HEK293 (cell line): ENCODE measurements around the gene JPH3.

ENCODE experiments used
- CTCF ChIA-PET: fragments of 350-600 bp; formaldehyde crosslinking; extraction: SDS; loops from one replicate; lab custom pipeline; 2021; ENCODE audit warnings: antibody characterized with exemption; lab: Yijun Ruan, JAX
- POLR2A ChIA-PET: fragments of 300-600 bp; formaldehyde crosslinking; extraction: SDS; loops from one replicate; lab custom pipeline; 2020; ENCODE audit warnings: antibody characterized with exemption, inconsistent platforms; lab: Yijun Ruan, JAX
- H3K27ac ChIP-seq: fragments of 200-500 bp; sonication (Bioruptor generic); 2 replicates; pipeline ENCODE4 v1.5.1; 2014; ENCODE audit warnings: low read depth, low read length, control low read depth, inconsistent platforms; ENCODE audit errors: extremely low read depth
- H3K36me3 ChIP-seq, 2 experiments: fragments of 200-500 bp in 1 of 2; sonication (Bioruptor generic) in 1 of 2; 1 replicate in 1 of 2; 2 replicates in 1 of 2; pipeline ENCODE4 v1.5.1; 2014 to 2017; ENCODE audit warnings: inconsistent platforms in 2 of 2, low read length in 2 of 2; ENCODE audit not compliant: control insufficient read depth in 2 of 2, insufficient read depth in 1 of 2
- H3K4me1 ChIP-seq: fragments of 200-500 bp; sonication (Bioruptor generic); 2 replicates; pipeline ENCODE4 v1.5.1; 2014; ENCODE audit warnings: mild to moderate bottlenecking, low read length, inconsistent platforms; ENCODE audit not compliant: control insufficient read depth, insufficient read depth
- H3K4me3 ChIP-seq: 2 replicates; pipeline ENCODE4 v1.5.1; 2011; ENCODE audit warnings: low read depth, mild to moderate bottlenecking, control low read depth, low read length, moderate library complexity
- H3K9me3 ChIP-seq: fragments of 200-500 bp; sonication (Bioruptor generic); 2 replicates; pipeline ENCODE4 v1.5.1; 2014; ENCODE audit warnings: low read depth, low read length, inconsistent platforms; ENCODE audit not compliant: control insufficient read depth, insufficient read depth
- ATF2 ChIP-seq: fragments of 450-650 bp; formaldehyde crosslinking; IDR thresholded peaks from 2 replicates; pipeline ENCODE4 v1.5.1; 2016; ENCODE audit warnings: missing biosample characterization, missing genetic modification characterization, low read depth
- HOXC10 ChIP-seq: sonication (generic); formaldehyde crosslinking; IDR thresholded peaks from 2 replicates; pipeline ENCODE4 v1.8.1; 2023; ENCODE audit warnings: mild to moderate bottlenecking, missing genetic modification reagents
- PRDM10 ChIP-seq: fragments of 450-650 bp; formaldehyde crosslinking; IDR thresholded peaks from 2 replicates; pipeline ENCODE4 v1.5.1; 2016; ENCODE audit warnings: missing biosample characterization, missing genetic modification characterization
- TSHZ1 ChIP-seq: fragments of 450-650 bp; formaldehyde crosslinking; IDR thresholded peaks from 2 replicates; pipeline ENCODE4 v1.5.1; 2016; ENCODE audit warnings: missing biosample characterization, missing genetic modification characterization, borderline replicate concordance
- YY2 ChIP-seq: fragments of 450-650 bp; formaldehyde crosslinking; IDR thresholded peaks from 2 replicates; pipeline ENCODE4 v1.5.1; 2016; ENCODE audit warnings: missing biosample characterization, missing genetic modification characterization
- ZFP69B ChIP-seq: fragments of 450-650 bp; formaldehyde crosslinking; IDR thresholded peaks from 2 replicates; pipeline ENCODE4 v1.5.1; 2016; ENCODE audit warnings: missing biosample characterization, missing genetic modification characterization
- ZNF121 ChIP-seq: fragments of 450-650 bp; formaldehyde crosslinking; IDR thresholded peaks from 2 replicates; pipeline ENCODE4 v1.5.1; 2016; ENCODE audit warnings: missing biosample characterization, missing genetic modification characterization
- ZNF37A ChIP-seq: fragments of 450-650 bp; IDR thresholded peaks from 2 replicates; pipeline ENCODE4 v1.5.1; 2018; ENCODE audit warnings: missing biosample characterization, missing genetic modification characterization
- ZNF544 ChIP-seq: fragments of 450-650 bp; formaldehyde crosslinking; IDR thresholded peaks from 2 replicates; pipeline ENCODE4 v1.5.0; 2017; ENCODE audit warnings: missing biosample characterization, missing genetic modification characterization
- ZNF548 ChIP-seq: fragments of 450-650 bp; formaldehyde crosslinking; IDR thresholded peaks from 2 replicates; pipeline ENCODE4 v1.5.1; 2016; ENCODE audit warnings: missing biosample characterization, missing genetic modification characterization
- ZNF549 ChIP-seq: fragments of 450-650 bp; IDR thresholded peaks from 2 replicates; pipeline ENCODE4 v1.5.1; 2018; ENCODE audit warnings: missing biosample characterization, missing genetic modification characterization, mild to moderate bottlenecking, inconsistent platforms, moderate library complexity
- ZNF571 ChIP-seq: fragments of 450-650 bp; formaldehyde crosslinking; IDR thresholded peaks from 2 replicates; pipeline ENCODE4 v1.5.0; 2017; ENCODE audit warnings: missing biosample characterization, missing genetic modification characterization
- ZNF629 ChIP-seq: fragments of 450-650 bp; formaldehyde crosslinking; IDR thresholded peaks from 2 replicates; pipeline ENCODE4 v1.5.1; 2017; ENCODE audit warnings: missing biosample characterization, missing genetic modification characterization
- ZNF654 ChIP-seq: fragments of 450-650 bp; formaldehyde crosslinking; IDR thresholded peaks from 2 replicates; pipeline ENCODE4 v1.5.1; 2016; ENCODE audit warnings: low read depth, missing biosample characterization, missing genetic modification characterization
- ZNF692 ChIP-seq: fragments of 450-650 bp; formaldehyde crosslinking; IDR thresholded peaks from 2 replicates; pipeline ENCODE4 v1.5.1; 2016; ENCODE audit warnings: missing biosample characterization, missing genetic modification characterization
- ZNF704 ChIP-seq: fragments of 450-650 bp; formaldehyde crosslinking; IDR thresholded peaks from 2 replicates; pipeline ENCODE4 v1.5.1; 2016; ENCODE audit warnings: missing biosample characterization, missing genetic modification characterization
- ZNF785 ChIP-seq: fragments of 450-650 bp; formaldehyde crosslinking; IDR thresholded peaks from 2 replicates; pipeline ENCODE4 v1.5.1; 2016; ENCODE audit warnings: missing biosample characterization, missing genetic modification characterization
- ZNF792 ChIP-seq: fragments of 450-650 bp; formaldehyde crosslinking; IDR thresholded peaks from 2 replicates; pipeline ENCODE4 v1.5.1; 2016; ENCODE audit warnings: missing biosample characterization, missing genetic modification characterization
- ZNF837 ChIP-seq: fragments of 450-650 bp; formaldehyde crosslinking; IDR thresholded peaks from 2 replicates; pipeline ENCODE4 v1.5.1; 2016; ENCODE audit warnings: missing biosample characterization, missing genetic modification characterization
- ZSCAN4 ChIP-seq: fragments of 450-650 bp; formaldehyde crosslinking; IDR thresholded peaks from 2 replicates; pipeline ENCODE4 v1.5.1; 2017; ENCODE audit warnings: missing biosample characterization, missing genetic modification characterization

Gene JPH3

GRCh38 chr16:87742781-87743490 lies 140.6 kb downstream of the JPH3 start:
- no peak for TF ChIP-seq ZNF654 (tag by site-specific recombination)
- TF ChIP-seq ZNF121 (tag by site-specific recombination): peak; percentile 72
- no peak for TF ChIP-seq ZNF548
- no peak for TF ChIP-seq ZNF792 (tag by site-specific recombination)
- no peak for TF ChIP-seq TSHZ1
- no peak for TF ChIP-seq HOXC10 (CRISPR knock-in tag)
- no peak for TF ChIP-seq ATF2 (tag by site-specific recombination)
- Histone ChIP-seq H3K27ac (no peak overlapping the region), H3K4me1 (no peaks in the 10 kb centered on the region), H3K9me3 (no peaks in the 10 kb centered on the region), H3K4me3 (no peak overlapping the region), H3K36me3 (peaks cover 0 to 74% of the 10 kb centered on the region in 2 experiments; a peak in 2 of 3 replicates)
- ChIA-PET CTCF (interaction anchor here (0.6 kb wide), 2 partner anchors 34 to 352 kb away, joined by 3 to 4 read pairs; no protein-coding TSS in a partner anchor), POLR2A (no interaction called here)

- H3K4me3 ChIP-seq: no peak overlapping the region
- H3K36me3 ChIP-seq: peaks cover 0 to 82% of the 10 kb centered on the region in 2 experiments; a peak in 2 of 3 replicates
- POLR2A ChIA-PET: no interaction called here
- H3K9me3 ChIP-seq: no peaks in the 10 kb centered on the region
- no peak overlapping the region for H3K27ac ChIP-seq
- CTCF ChIA-PET: interaction anchor here (0.6 kb wide), 1 partner anchor 8 kb away, joined by 4 read pairs; no protein-coding TSS in a partner anchor
- H3K4me1 ChIP-seq: no peaks in the 10 kb centered on the region
- TF ChIP-seq ZSCAN4 (tag by site-specific recombination) (peak; percentile 19; the same call in 1 of the 2 replicates), ZNF549 (tag by site-specific recombination) (no peak), ZNF692 (tag by site-specific recombination) (no peak), ZNF571 (tag by site-specific recombination) (no peak), ZNF837 (no peak), ZNF544 (no peak), ZNF704 (tag by site-specific recombination) (no peak), ZFP69B (tag by site-specific recombination) (no peak), ZNF654 (tag by site-specific recombination) (no peak), ZNF37A (tag by site-specific recombination) (no peak), ZNF629 (tag by site-specific recombination) (no peak), PRDM10 (tag by site-specific recombination) (no peak), ZNF785 (tag by site-specific recombination) (no peak), YY2 (no peak)
Measured at GRCh38 chr16:87744750-87745514, 142.6 kb downstream of the JPH3 start.
